ENCODE results near the gene STK11. TPM values are rescaled to one million over a fixed set of nuclear protein-coding genes. Genes with fewer than 3 reads are reported as not detected.

Gene STK11
- total RNA-seq, 1 donor from 2014 or later, result 59.3 TPM

DNA sequence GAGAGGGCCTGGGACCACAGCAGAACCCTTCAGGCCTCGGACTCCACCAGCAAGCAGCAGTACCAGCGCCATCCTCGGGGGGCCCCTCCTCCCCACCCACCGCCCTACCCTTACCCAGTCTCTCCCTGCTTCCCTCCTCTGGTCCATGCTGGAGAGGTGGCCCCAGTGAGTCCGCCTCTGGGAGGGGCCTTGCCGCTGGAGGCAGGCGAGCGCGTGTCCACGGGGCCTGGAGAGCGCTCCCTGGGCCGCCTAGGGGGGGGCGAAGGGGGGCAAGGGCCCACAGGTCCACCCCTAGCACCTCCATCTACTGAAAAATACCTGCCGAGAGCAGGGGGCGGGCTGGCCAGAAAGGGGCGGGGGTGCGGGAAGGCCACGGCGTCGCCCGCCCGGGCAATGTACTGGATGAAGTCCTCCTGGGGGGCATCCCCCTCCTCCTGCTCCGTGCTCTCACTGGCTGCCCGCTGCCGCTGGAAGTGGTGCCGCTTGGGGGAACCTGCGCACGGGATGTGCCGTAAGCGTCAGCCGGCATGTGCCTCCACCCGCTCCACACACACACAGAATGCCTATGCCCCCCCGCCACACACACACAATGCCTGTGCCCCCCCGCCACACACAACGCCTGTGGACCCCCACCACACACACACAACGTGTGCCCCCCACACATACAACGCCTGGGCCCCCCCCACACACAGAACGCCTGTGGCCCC, 25.4 kb downstream of the STK11 start:
- Mint-ChIP-seq H3K36me3 (ENCODE audit: insufficient read depth) (peaks cover 7% of the 10 kb centered on the region), H3K9me3 (ENCODE audit: low read depth) (no peaks in the 10 kb centered on the region), H3K4me1 (ENCODE audit: low read depth) (no peaks in the 10 kb centered on the region), H3K27me3 (no peaks in the 10 kb centered on the region), H3K4me3 (ENCODE audit: low read depth) (no peak overlapping the region), H3K27ac (no peak overlapping the region)
- TF ChIP-seq, protein P1, sequence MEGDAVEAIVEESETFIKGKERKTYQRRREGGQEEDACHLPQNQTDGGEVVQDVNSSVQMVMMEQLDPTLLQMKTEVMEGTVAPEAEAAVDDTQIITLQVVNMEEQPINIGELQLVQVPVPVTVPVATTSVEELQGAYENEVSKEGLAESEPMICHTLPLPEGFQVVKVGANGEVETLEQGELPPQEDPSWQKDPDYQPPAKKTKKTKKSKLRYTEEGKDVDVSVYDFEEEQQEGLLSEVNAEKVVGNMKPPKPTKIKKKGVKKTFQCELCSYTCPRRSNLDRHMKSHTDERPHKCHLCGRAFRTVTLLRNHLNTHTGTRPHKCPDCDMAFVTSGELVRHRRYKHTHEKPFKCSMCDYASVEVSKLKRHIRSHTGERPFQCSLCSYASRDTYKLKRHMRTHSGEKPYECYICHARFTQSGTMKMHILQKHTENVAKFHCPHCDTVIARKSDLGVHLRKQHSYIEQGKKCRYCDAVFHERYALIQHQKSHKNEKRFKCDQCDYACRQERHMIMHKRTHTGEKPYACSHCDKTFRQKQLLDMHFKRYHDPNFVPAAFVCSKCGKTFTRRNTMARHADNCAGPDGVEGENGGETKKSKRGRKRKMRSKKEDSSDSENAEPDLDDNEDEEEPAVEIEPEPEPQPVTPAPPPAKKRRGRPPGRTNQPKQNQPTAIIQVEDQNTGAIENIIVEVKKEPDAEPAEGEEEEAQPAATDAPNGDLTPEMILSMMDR (IDR thresholded peaks at IDR 0.05; ENCODE audit: unreplicated experiment), result no peak
- no peak for DNase-seq (ENCODE audit: low spot score, unreplicated experiment)

DNA sequence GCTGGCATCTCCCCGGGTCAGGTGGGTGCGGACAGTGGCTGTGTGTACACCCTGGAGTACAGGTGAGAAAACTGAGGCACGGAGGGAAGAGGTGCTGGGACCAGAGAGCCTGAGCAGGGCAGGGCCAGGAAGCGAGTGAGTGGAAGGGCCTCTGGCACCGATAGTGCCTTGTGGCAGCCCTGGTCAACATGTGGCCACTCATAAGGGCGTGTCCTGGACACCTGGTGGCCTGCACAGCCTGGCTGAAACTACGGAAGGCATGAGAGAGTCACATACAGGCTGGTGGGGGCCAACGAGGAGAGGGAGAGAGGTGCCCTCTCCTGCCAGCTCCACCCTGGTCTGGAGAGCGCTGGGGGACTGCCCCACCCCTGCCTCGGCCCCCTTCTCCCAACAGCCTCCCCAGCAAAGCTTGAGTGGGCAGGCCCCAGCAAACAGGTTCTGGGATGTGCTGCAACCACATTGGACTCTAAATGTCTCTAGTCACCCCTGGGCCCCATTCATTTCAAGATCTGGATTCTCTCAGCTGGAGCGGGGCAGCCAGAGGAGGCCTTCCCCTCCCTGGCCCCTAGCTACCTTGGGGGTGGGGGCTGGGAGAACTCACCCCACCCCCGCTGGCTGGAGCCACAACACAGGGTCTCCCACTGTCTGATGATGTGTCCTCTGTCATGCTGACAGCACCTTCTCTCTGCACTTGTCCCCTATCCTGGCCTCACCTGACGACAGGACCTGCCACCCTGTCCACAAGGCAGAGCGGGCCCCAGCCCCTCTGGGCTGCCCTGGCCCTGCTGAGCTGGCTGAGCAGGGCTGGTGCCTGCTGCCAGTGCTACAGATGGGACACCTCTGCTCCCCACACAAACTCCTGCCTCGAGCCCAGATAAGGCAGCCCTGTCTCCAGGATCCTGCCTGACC, 26.4 kb downstream of the STK11 start:
- H3K27me3 Mint-ChIP-seq, result no peaks in the 10 kb centered on the region
- TF ChIP-seq, protein P1 (IDR thresholded peaks at IDR 0.05; ENCODE audit: unreplicated experiment), result no peak
- no peaks in the 10 kb centered on the region for H3K4me1 Mint-ChIP-seq (ENCODE audit: low read depth)
- no peaks in the 10 kb centered on the region for H3K9me3 Mint-ChIP-seq (ENCODE audit: low read depth)
- peaks cover 7% of the 10 kb centered on the region for H3K36me3 Mint-ChIP-seq (ENCODE audit: insufficient read depth)
- no peak overlapping the region for H3K4me3 Mint-ChIP-seq (ENCODE audit: low read depth)
- H3K27ac Mint-ChIP-seq, result no peak overlapping the region
- DNase-seq (ENCODE audit: low spot score, unreplicated experiment), result no peak

DNA sequence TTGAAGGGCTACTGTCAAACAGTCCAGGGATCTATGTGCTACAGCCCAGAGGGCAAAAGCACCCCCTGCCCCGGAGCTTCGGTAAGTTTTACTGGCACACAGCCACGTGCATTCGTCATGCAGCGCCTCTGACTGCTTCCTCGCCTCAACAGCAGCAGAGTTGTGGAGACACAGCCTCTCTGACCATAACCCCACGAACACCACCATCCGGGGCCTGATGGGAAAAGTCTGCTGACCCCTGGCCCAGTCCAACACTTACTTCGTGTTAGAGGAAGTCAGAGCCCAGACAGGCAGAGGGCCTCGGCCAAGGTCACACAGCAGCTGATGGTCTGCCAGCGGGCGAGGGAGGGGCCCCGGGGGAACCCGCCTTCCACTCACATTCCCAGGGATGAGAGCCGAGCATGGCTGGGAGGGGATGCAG, 27.1 kb downstream of the STK11 start:
- no peak overlapping the region for H3K4me3 Mint-ChIP-seq (ENCODE audit: low read depth)
- H3K9me3 Mint-ChIP-seq (ENCODE audit: low read depth), result no peaks in the 10 kb centered on the region
- no peak for DNase-seq (ENCODE audit: low spot score, unreplicated experiment)
- H3K27me3 Mint-ChIP-seq, result no peaks in the 10 kb centered on the region
- TF ChIP-seq, protein P1 (IDR thresholded peaks at IDR 0.05; ENCODE audit: unreplicated experiment), result no peak
- H3K4me1 Mint-ChIP-seq (ENCODE audit: low read depth), result no peaks in the 10 kb centered on the region
- peaks cover 7% of the 10 kb centered on the region for H3K36me3 Mint-ChIP-seq (ENCODE audit: insufficient read depth)
- H3K27ac Mint-ChIP-seq, result no peak overlapping the region

DNA sequence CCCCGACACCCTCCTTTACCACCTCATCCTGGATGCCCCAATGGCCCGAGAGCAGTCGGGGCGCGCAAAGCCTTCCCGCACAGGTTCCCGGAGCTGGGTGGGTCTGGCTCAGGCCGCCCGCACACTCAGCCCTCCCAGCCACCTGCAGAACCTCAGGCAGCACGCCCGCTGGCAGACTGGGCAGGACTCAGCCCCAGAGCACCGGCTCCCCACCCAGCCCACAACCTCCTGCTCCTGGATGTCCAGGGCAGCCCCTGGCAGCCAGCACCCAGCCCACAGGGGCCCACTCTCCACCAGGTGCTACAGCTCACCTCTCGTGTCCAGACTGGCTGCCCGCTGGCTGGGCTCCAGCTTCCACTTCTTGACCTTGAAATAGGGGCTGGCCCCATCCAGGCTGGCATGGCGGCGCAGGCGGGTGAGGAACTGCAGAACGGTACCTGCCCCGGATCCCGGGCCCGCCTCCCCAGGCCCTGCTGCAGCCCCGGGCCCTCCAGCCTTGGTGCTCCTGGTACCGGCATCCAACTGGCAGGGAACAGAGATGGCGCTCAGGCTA, 27.6 kb downstream of the STK11 start:
- Mint-ChIP-seq H3K36me3 (ENCODE audit: insufficient read depth) (peaks cover 5% of the 10 kb centered on the region), H3K4me1 (ENCODE audit: low read depth) (no peaks in the 10 kb centered on the region), H3K27me3 (no peaks in the 10 kb centered on the region), H3K9me3 (ENCODE audit: low read depth) (no peaks in the 10 kb centered on the region), H3K27ac (no peak overlapping the region), H3K4me3 (ENCODE audit: low read depth) (no peak overlapping the region)
- no peak for DNase-seq (ENCODE audit: low spot score, unreplicated experiment)
- TF ChIP-seq, protein P1 (IDR thresholded peaks at IDR 0.05; ENCODE audit: unreplicated experiment), result no peak

Measured in progenitor cell of endocrine pancreas (in vitro differentiated cells).